HCT116 (cell line): ENCODE data around the gene VPS26B. TPM values are rescaled to one million over a fixed set of nuclear protein-coding genes. Genes with fewer than 3 reads are reported as not detected.
A peak's percentile ranks its signal among the peaks of the same experiment; 100 is the strongest.

ENCODE experiments used
- ATAC-seq: fragments of 200-7000 bp; cut with Tn5 transposase; 2 replicates; pipeline ENCODE4 v1.9.1; 2020; ENCODE audit warnings: mild to moderate bottlenecking, moderate library complexity
- BruUV-seq: library from RNA; stranded (reverse); fragments of 400-500 nt; replicated peaks from 2 replicates; lab custom pipeline; 2021; lab: Mats Ljungman, UMichigan
- CTCF ChIA-PET: fragments of 300-600 bp; sonication (Branson Sonifier 250); formaldehyde crosslinking; loops from one replicate; lab custom pipeline; 2021; ENCODE audit warnings: antibody characterized with exemption; lab: Charles Lee
- POLR2A ChIA-PET: fragments of 300-600, 350-600 bp; sonication (Branson Sonifier 250); formaldehyde crosslinking; loops from one replicate; lab custom pipeline; 2021; ENCODE audit warnings: antibody characterized with exemption; lab: Charles Lee
- RAD21 ChIA-PET, 2 experiments: fragments of 300-600 bp; sonication (Branson Sonifier 250); formaldehyde crosslinking; loops; one replicate each; lab custom pipeline; 2023; ENCODE audit warnings: low total read pairs in 2 of 2; ENCODE audit not compliant: uncharacterized antibody in 2 of 2, unreplicated experiment in 2 of 2, low non-redundant PET in 1 of 2; lab: Charles Lee
- DNase-seq: peaks from one replicate; pipeline ENCODE4 v3.0.0-alpha.2; 2010; ENCODE audit warnings: low read depth, low spot score
- H2AFZ ChIP-seq: fragments of 200-600 bp; shearing (Covaris generic), sonication (generic); 2 replicates; pipeline ENCODE4 v1.6.1; 2017; ENCODE audit warnings: low read depth, mixed run types, mixed read lengths, antibody characterized with exemption, low read length; ENCODE audit not compliant: poor library complexity, severe bottlenecking
- H3K27ac ChIP-seq: 2 replicates; pipeline ENCODE4 v1.5.1; 2012; ENCODE audit warnings: low read depth, low read length
- H3K27me3 ChIP-seq: fragments of 200-600 bp; sonication (generic); 2 replicates; pipeline ENCODE4 v1.6.1; 2016; ENCODE audit warnings: mixed run types, low read length, mixed read lengths; ENCODE audit not compliant: insufficient read depth
- H3K36me3 ChIP-seq, 2 experiments: fragments of 200-500 bp in 1 of 2; fragments of 200-600 bp in 1 of 2; sonication (Bioruptor generic) in 1 of 2; sonication (generic) in 1 of 2; 2 replicates each; pipeline versions ENCODE4 v1.5.1 to v1.6.1; 2014 to 2016; ENCODE audit warnings: low read length in 2 of 2, inconsistent platforms in 1 of 2, mixed read lengths in 1 of 2, mixed run types in 1 of 2; ENCODE audit not compliant: insufficient read depth in 2 of 2, control insufficient read depth in 1 of 2
- H3K4me1 ChIP-seq, 2 experiments: fragments of 200-600 bp in 1 of 2; sonication (generic) in 1 of 2; 2 replicates each; pipeline versions ENCODE4 v1.5.1 to v1.6.1; 2012 to 2017; ENCODE audit warnings: low read length in 2 of 2, inconsistent platforms in 1 of 2, mild to moderate bottlenecking in 1 of 2, mixed read lengths in 1 of 2, mixed run types in 1 of 2, moderate library complexity in 1 of 2; ENCODE audit not compliant: insufficient read depth in 2 of 2, control insufficient read depth in 1 of 2
- H3K4me2 ChIP-seq: fragments of 200-600 bp; sonication (generic); 2 replicates; pipeline ENCODE4 v1.6.1; 2017; ENCODE audit warnings: mixed run types, low read length, mixed read lengths
- H3K4me3 ChIP-seq, 2 experiments: fragments of 200-600 bp in 1 of 2; sonication (generic) in 1 of 2; replicated peaks in 1 of 2; 2 replicates each; pipeline ENCODE4 v1.5.1; 2011 to 2016; ENCODE audit warnings: low read length in 2 of 2, control low read depth in 1 of 2, low read depth in 1 of 2, mild to moderate bottlenecking in 1 of 2, mixed read lengths in 1 of 2, mixed run types in 1 of 2
- H3K79me2 ChIP-seq: fragments of 200-600 bp; sonication (generic); 2 replicates; pipeline ENCODE4 v1.6.1; 2017; ENCODE audit warnings: mild to moderate bottlenecking, mixed run types, low read length, moderate library complexity, mixed read lengths; ENCODE audit not compliant: insufficient read depth
- H3K9ac ChIP-seq: fragments of 200-600 bp; sonication (generic); 2 replicates; pipeline ENCODE4 v1.6.1; 2016; ENCODE audit warnings: low read length, mixed read lengths
- H3K9me2 ChIP-seq: fragments of 200-600 bp; sonication (generic), shearing (Covaris generic); 2 replicates; pipeline ENCODE4 v1.6.1; 2017; ENCODE audit warnings: mixed run types, mild to moderate bottlenecking, moderate library complexity; ENCODE audit not compliant: insufficient read depth
- H3K9me3 ChIP-seq, 2 experiments: fragments of 200-500 bp in 1 of 2; fragments of 200-600 bp in 1 of 2; sonication (Bioruptor generic) in 1 of 2; sonication (generic) in 1 of 2; 2 replicates each; pipeline ENCODE4 v1.6.1; 2014 to 2017; ENCODE audit warnings: low read length in 2 of 2, mixed read lengths in 2 of 2, inconsistent platforms in 1 of 2, low read depth in 1 of 2, mild to moderate bottlenecking in 1 of 2, mixed run types in 1 of 2, moderate library complexity in 1 of 2; ENCODE audit not compliant: control insufficient read depth in 1 of 2, insufficient read depth in 1 of 2
- H4K20me1 ChIP-seq: fragments of 200-600 bp; sonication (generic), shearing (Covaris generic); 2 replicates; pipeline ENCODE4 v1.6.1; 2017; ENCODE audit warnings: mixed run types, mild to moderate bottlenecking, moderate library complexity; ENCODE audit not compliant: insufficient read depth
- RAD21 ChIP-seq: IDR thresholded peaks from 2 replicates; pipeline ENCODE4 v1.6.1; 2012; ENCODE audit warnings: low read depth, mild to moderate bottlenecking
- SRF ChIP-seq: IDR thresholded peaks from 2 replicates; pipeline ENCODE4 v1.6.1; 2012; ENCODE audit warnings: low read depth
- intact Hi-C: fragments of 100-400 bp; cut with micrococcal nuclease; formaldehyde crosslinking; loops from 2 replicates; pipeline ENCODE4 v1.10.0; 2022
- total RNA-seq: library from RNA; stranded (reverse); gene quantifications from one replicate; pipeline ENCODE4 v1.2.1, GENCODE V29; 2021; ENCODE audit not compliant: unreplicated experiment
- TF ChIP-seq, protein P1 (sequence below): IDR thresholded peaks from 2 replicates; pipeline ENCODE4 v1.6.1; 2012; ENCODE audit warnings: low read depth
- TF ChIP-seq, protein P2 (sequence below), 3 experiments: fragments of 200-600 bp in 1 of 3; sonication (generic) in 1 of 3; IDR thresholded peaks in 2 of 3; conservative IDR thresholded peaks in 1 of 3; 2 replicates each; pipeline ENCODE4 v1.5.1; 2012 to 2017; ENCODE audit warnings: low read depth in 2 of 3, low read length in 2 of 3, antibody characterized with exemption in 1 of 3, borderline replicate concordance in 1 of 3, control low read depth in 1 of 3, mild to moderate bottlenecking in 1 of 3, mixed read lengths in 1 of 3, mixed run types in 1 of 3, moderate library complexity in 1 of 3; ENCODE audit not compliant: insufficient read depth in 1 of 3

Gene VPS26B
- total RNA-seq, 1 experiment from 2014 or later, result 26.6 TPM

DNA sequence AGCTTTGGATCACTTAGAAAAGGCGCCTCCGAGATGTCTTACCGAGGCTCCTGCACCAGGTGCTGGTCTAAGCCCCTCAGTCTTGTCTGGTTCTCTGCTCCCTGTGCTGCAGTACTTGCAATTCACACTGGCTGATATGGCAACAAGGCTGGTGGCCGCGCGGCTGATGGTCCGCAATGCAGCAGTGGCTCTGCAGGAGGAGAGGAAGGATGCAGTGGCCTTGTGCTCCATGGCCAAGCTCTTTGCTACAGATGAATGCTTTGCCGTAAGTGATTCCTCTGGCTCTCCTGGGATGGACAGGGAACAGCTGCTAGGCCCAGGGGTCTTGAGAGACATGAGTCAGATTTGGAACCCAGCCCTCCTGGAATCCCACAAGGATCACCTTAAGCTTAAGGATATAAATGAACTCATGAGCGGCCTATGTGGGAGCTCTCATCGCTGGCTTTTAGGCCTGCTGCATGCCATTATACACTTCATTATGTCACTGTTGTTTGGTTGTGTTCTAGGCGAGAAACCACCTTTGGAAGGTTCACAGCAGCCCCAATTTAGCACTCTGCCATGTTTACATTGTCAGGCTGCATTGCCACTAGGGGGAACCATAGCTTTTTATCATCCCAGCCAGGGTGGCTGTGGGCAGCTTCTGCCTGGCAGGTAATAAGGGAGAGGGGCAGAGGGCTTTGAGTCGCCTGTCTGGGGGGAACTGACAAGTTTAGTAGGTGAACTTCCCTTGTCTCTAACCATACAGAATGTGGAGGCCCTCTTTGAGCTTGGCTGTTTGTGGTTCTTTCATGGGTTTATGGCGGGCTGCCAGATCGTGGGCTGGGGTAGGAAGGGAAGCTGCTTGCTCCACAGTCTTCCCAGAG, 37.4 kb downstream of the VPS26B start:
- no peaks in the 10 kb centered on the region for H3K27me3 ChIP-seq
- intact Hi-C loops, result no loop called here
- no peaks in the 10 kb centered on the region for H3K9me2 ChIP-seq
- ATAC-seq (peak; percentile 90), DNase-seq (peak; percentile 6)
- no peaks in the 10 kb centered on the region for H3K4me1 ChIP-seq
- H3K4me2 ChIP-seq, result no peak overlapping the region
- H3K9me3 ChIP-seq, result no peaks in the 10 kb centered on the region
- H3K36me3 ChIP-seq, result peaks cover 4 to 8% of the 10 kb centered on the region in 2 experiments; a peak in 3 of 4 replicates
- RAD21 ChIA-PET, result no interaction called here
- H3K79me2 ChIP-seq, result no peaks in the 10 kb centered on the region
- H3K27ac ChIP-seq, result no peak overlapping the region
- TF ChIP-seq, protein P1, sequence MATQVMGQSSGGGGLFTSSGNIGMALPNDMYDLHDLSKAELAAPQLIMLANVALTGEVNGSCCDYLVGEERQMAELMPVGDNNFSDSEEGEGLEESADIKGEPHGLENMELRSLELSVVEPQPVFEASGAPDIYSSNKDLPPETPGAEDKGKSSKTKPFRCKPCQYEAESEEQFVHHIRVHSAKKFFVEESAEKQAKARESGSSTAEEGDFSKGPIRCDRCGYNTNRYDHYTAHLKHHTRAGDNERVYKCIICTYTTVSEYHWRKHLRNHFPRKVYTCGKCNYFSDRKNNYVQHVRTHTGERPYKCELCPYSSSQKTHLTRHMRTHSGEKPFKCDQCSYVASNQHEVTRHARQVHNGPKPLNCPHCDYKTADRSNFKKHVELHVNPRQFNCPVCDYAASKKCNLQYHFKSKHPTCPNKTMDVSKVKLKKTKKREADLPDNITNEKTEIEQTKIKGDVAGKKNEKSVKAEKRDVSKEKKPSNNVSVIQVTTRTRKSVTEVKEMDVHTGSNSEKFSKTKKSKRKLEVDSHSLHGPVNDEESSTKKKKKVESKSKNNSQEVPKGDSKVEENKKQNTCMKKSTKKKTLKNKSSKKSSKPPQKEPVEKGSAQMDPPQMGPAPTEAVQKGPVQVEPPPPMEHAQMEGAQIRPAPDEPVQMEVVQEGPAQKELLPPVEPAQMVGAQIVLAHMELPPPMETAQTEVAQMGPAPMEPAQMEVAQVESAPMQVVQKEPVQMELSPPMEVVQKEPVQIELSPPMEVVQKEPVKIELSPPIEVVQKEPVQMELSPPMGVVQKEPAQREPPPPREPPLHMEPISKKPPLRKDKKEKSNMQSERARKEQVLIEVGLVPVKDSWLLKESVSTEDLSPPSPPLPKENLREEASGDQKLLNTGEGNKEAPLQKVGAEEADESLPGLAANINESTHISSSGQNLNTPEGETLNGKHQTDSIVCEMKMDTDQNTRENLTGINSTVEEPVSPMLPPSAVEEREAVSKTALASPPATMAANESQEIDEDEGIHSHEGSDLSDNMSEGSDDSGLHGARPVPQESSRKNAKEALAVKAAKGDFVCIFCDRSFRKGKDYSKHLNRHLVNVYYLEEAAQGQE, result no peak
- TF ChIP-seq, protein P2, sequence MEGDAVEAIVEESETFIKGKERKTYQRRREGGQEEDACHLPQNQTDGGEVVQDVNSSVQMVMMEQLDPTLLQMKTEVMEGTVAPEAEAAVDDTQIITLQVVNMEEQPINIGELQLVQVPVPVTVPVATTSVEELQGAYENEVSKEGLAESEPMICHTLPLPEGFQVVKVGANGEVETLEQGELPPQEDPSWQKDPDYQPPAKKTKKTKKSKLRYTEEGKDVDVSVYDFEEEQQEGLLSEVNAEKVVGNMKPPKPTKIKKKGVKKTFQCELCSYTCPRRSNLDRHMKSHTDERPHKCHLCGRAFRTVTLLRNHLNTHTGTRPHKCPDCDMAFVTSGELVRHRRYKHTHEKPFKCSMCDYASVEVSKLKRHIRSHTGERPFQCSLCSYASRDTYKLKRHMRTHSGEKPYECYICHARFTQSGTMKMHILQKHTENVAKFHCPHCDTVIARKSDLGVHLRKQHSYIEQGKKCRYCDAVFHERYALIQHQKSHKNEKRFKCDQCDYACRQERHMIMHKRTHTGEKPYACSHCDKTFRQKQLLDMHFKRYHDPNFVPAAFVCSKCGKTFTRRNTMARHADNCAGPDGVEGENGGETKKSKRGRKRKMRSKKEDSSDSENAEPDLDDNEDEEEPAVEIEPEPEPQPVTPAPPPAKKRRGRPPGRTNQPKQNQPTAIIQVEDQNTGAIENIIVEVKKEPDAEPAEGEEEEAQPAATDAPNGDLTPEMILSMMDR (IDR thresholded peaks at IDR 0.05 in 2 of 3, conservative IDR thresholded peaks at IDR 0.05 in 1 of 3; ENCODE audit: borderline replicate concordance in 1 of 3, insufficient read depth in 1 of 3, low read depth in 2 of 3, low read length in 2 of 3), result peak; percentile 26 to 76 (median 70); a peak in 5 of 6 replicates
- TF ChIP-seq SRF (no peak), RAD21 (peak; percentile 57)
- CTCF ChIA-PET, result interaction anchor here (0.7 to 1.0 kb wide), 2 partner anchors 8 to 11 kb away, joined by 3 read pairs; partner anchors contain the start of genes ACAD8 and THYN1
- H3K9ac ChIP-seq, result no peak overlapping the region
- POLR2A ChIA-PET, result no interaction called here
- no peaks in the 10 kb centered on the region for H4K20me1 ChIP-seq
- H2AFZ ChIP-seq, result no peak overlapping the region
- H3K4me3 ChIP-seq, result no peak overlapping the region
- no TSS peak for BruUV-seq
